GM23338 (cell line): ENCODE results near the gene PPP2R5B. TPM values are rescaled to one million over a fixed set of nuclear protein-coding genes. Genes with fewer than 3 reads are reported as not detected.
A peak's percentile ranks its signal among the peaks of the same experiment; 100 is the strongest.

Source experiments
- ATAC-seq: fragments of 200-7000 bp; cut with Tn5 transposase; 3 replicates; pipeline ENCODE4 v1.9.1; 2020
- DNase-seq: peaks from one replicate; pipeline ENCODE4 v3.0.0-alpha.2; 2015; ENCODE audit warnings: low spot score
- H2AFZ ChIP-seq: fragments of 200-600 bp; sonication (generic); 2 replicates; pipeline ENCODE4 v1.8.0; 2016; ENCODE audit warnings: antibody characterized with exemption, mild to moderate bottlenecking, moderate library complexity
- H3F3A ChIP-seq: fragments of 200-600 bp; sonication (generic); replicated peaks from 2 replicates; pipeline ENCODE4 v1.8.0; 2017; ENCODE audit warnings: antibody characterized with exemption, mixed run types, low read depth
- H3K27ac ChIP-seq: fragments of 200-600 bp; sonication (generic); 2 replicates; pipeline ENCODE4 v1.6.1; 2016; ENCODE audit warnings: low read depth
- H3K27me3 ChIP-seq: fragments of 200-600 bp; sonication (generic); 2 replicates; pipeline ENCODE4 v1.8.0; 2016; ENCODE audit warnings: mild to moderate bottlenecking, mixed run types, moderate library complexity; ENCODE audit not compliant: insufficient read depth
- H3K36me3 ChIP-seq: fragments of 200-600 bp; sonication (generic); 2 replicates; pipeline ENCODE4 v1.8.0; 2016; ENCODE audit warnings: mild to moderate bottlenecking; ENCODE audit not compliant: insufficient read depth
- H3K4me1 ChIP-seq: fragments of 200-600 bp; sonication (generic); 2 replicates; pipeline ENCODE4 v1.8.0; 2016; ENCODE audit warnings: mild to moderate bottlenecking, moderate library complexity; ENCODE audit not compliant: insufficient read depth
- H3K4me2 ChIP-seq: fragments of 200-600 bp; sonication (generic); 2 replicates; pipeline ENCODE4 v1.7.1; 2017; ENCODE audit warnings: mixed run types
- H3K4me3 ChIP-seq: fragments of 200-600 bp; sonication (generic); 2 replicates; pipeline ENCODE4 v1.6.1; 2016; ENCODE audit warnings: mixed run types
- H3K79me2 ChIP-seq: fragments of 200-600 bp; sonication (generic); replicated peaks from 2 replicates; pipeline ENCODE4 v1.8.0; 2017; ENCODE audit warnings: mild to moderate bottlenecking; ENCODE audit not compliant: insufficient read depth
- H3K9me2 ChIP-seq: fragments of 200-600 bp; sonication (generic); 2 replicates; pipeline ENCODE4 v1.8.0; 2017; ENCODE audit not compliant: insufficient read depth
- H4K20me1 ChIP-seq: fragments of 200-600 bp; sonication (generic); replicated peaks from 2 replicates; pipeline ENCODE4 v1.8.0; 2017; ENCODE audit warnings: mild to moderate bottlenecking; ENCODE audit not compliant: insufficient read depth
- H3K27ac Mint-ChIP-seq: 2 replicates; pipeline ENCODE4 v1.8.0; 2020; ENCODE audit warnings: inconsistent platforms, mild to moderate bottlenecking, moderate library complexity, mixed read lengths
- H3K27me3 Mint-ChIP-seq: 3 replicates; pipeline ENCODE4 v1.8.0; 2022; ENCODE audit warnings: low read depth, mild to moderate bottlenecking, moderate library complexity, mixed read lengths, inconsistent platforms; ENCODE audit not compliant: insufficient read depth, poor library complexity
- H3K36me3 Mint-ChIP-seq: 3 replicates; pipeline ENCODE4 v1.8.0; 2021; ENCODE audit warnings: low read depth, mild to moderate bottlenecking, inconsistent platforms, moderate library complexity, mixed read lengths
- H3K4me1 Mint-ChIP-seq: 3 replicates; pipeline ENCODE4 v1.8.0; 2020; ENCODE audit warnings: mild to moderate bottlenecking, inconsistent platforms, mixed read lengths
- H3K4me3 Mint-ChIP-seq: 3 replicates; pipeline ENCODE4 v1.8.0; 2021; ENCODE audit warnings: moderate library complexity, mild to moderate bottlenecking, inconsistent platforms, mixed read lengths
- H3K9me3 Mint-ChIP-seq: 3 replicates; pipeline ENCODE4 v1.8.0; 2020; ENCODE audit warnings: moderate library complexity, mild to moderate bottlenecking, inconsistent platforms, mixed read lengths
- CREB1 ChIP-seq: fragments of 250-450 bp; sonication (Bioruptor Pico); IDR thresholded peaks from 2 replicates; pipeline ENCODE4 v1.5.0; 2020; ENCODE audit warnings: low read depth, mild to moderate bottlenecking, moderate library complexity
- EZH2 ChIP-seq: fragments of 200-600 bp; sonication (generic); IDR thresholded peaks from one replicate; pipeline ENCODE4 v1.8.0; 2017; ENCODE audit warnings: antibody characterized with exemption, mild to moderate bottlenecking, low read depth; ENCODE audit not compliant: unreplicated experiment
- EZH2phosphoT487 ChIP-seq: fragments of 200-600 bp; sonication (generic); IDR thresholded peaks from one replicate; pipeline ENCODE4 v1.8.1; 2018; ENCODE audit warnings: antibody characterized with exemption; ENCODE audit not compliant: unreplicated experiment
- JUNB ChIP-seq: IDR thresholded peaks from one replicate; pipeline ENCODE4 v1.6.1; 2016; ENCODE audit warnings: antibody characterized with exemption; ENCODE audit not compliant: unreplicated experiment
- NANOG ChIP-seq: IDR thresholded peaks from 2 replicates; pipeline ENCODE4 v1.6.1; 2016; ENCODE audit warnings: antibody characterized with exemption, borderline replicate concordance
- POLR2AphosphoS5 ChIP-seq: IDR thresholded peaks from 2 replicates; pipeline ENCODE4 v1.6.1; 2016; ENCODE audit warnings: antibody characterized with exemption, low read depth
- STAT1 ChIP-seq: IDR thresholded peaks from one replicate; pipeline ENCODE4 v1.6.1; 2016; ENCODE audit warnings: antibody characterized with exemption; ENCODE audit not compliant: unreplicated experiment
- ZNF331 ChIP-seq: fragments of 250-450 bp; sonication (Bioruptor Pico); IDR thresholded peaks from 2 replicates; pipeline ENCODE4 v1.5.0; 2020; ENCODE audit warnings: low read depth, mild to moderate bottlenecking, moderate library complexity
- polyA plus RNA-seq: library from polyadenylated mRNA; unstranded; fragments of >200 nt; fragmentation: Nextera tagmentation; extraction: Ambion mirVana; gene quantifications from 2 replicates; pipeline ENCODE4 v1.2.1, GENCODE V29; 2016
- total RNA-seq: library from RNA; depleted of rRNA; stranded (reverse); fragments of >200 nt; shearing (Covaris generic); gene quantifications from 2 replicates; pipeline ENCODE4 v1.2.3, GENCODE V29; 2014
- TF ChIP-seq, protein P1 (sequence below): IDR thresholded peaks from one replicate; pipeline ENCODE4 v1.6.1; 2018; ENCODE audit warnings: antibody characterized with exemption; ENCODE audit not compliant: unreplicated experiment

The PPP2R5B gene
- total and polyA plus RNA-seq, 2 experiments from 2014 or later = 2.8 to 5.8 TPM

DNA sequence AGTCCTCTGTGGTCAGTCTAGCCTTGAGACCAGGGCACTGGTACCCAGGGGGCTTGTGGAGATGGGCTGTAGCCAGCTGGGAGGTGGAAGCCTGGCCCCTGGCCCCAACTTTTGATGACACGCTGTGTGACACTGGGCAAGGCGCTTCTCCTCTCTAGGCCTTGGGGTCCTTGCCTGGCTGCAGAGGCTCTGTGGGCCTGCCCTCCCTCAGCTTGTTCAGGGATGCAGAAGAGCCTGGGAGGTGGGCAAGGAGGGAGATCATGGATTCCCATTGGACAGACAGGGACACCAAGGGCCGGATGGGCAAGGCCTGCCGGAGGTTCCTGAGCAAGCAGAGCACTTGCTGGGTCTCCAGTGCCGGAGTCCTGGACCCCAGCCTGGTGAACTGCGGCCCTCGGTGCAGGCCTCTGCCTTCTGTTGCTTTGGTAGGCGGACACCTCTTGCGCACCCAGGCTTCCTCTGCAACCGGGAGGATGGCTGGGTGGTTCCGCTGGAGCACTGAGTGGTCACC lies 1.3 kb upstream of the PPP2R5B start:
- Histone ChIP-seq H3K4me3 (no peak overlapping the region), H3K36me3 (no peaks in the 10 kb centered on the region), H3K9me2 (no peaks in the 10 kb centered on the region), H3K4me2 (no peak overlapping the region), H3K79me2 (no peaks in the 10 kb centered on the region), H3K27ac (no peak overlapping the region), H3F3A (no peaks in the 10 kb centered on the region), H3K27me3 (no peaks in the 10 kb centered on the region), H2AFZ (peak overlapping the region; percentile 98), H3K4me1 (peaks cover 7% of the 10 kb centered on the region), H4K20me1 (no peaks in the 10 kb centered on the region; the same call in 1 of the 2 replicates)
- peaks cover 9% of the 10 kb centered on the region for H3K27me3 Mint-ChIP-seq
- H3K4me1 Mint-ChIP-seq = peaks cover 6% of the 10 kb centered on the region; the same call in 2 of the 3 replicates
- TF ChIP-seq JUNB (no peak), POLR2AphosphoS5 (no peak), EZH2phosphoT487 (no peak), NANOG (no peak), STAT1 (no peak), ZNF331 (no peak)
- TF ChIP-seq, protein P1, sequence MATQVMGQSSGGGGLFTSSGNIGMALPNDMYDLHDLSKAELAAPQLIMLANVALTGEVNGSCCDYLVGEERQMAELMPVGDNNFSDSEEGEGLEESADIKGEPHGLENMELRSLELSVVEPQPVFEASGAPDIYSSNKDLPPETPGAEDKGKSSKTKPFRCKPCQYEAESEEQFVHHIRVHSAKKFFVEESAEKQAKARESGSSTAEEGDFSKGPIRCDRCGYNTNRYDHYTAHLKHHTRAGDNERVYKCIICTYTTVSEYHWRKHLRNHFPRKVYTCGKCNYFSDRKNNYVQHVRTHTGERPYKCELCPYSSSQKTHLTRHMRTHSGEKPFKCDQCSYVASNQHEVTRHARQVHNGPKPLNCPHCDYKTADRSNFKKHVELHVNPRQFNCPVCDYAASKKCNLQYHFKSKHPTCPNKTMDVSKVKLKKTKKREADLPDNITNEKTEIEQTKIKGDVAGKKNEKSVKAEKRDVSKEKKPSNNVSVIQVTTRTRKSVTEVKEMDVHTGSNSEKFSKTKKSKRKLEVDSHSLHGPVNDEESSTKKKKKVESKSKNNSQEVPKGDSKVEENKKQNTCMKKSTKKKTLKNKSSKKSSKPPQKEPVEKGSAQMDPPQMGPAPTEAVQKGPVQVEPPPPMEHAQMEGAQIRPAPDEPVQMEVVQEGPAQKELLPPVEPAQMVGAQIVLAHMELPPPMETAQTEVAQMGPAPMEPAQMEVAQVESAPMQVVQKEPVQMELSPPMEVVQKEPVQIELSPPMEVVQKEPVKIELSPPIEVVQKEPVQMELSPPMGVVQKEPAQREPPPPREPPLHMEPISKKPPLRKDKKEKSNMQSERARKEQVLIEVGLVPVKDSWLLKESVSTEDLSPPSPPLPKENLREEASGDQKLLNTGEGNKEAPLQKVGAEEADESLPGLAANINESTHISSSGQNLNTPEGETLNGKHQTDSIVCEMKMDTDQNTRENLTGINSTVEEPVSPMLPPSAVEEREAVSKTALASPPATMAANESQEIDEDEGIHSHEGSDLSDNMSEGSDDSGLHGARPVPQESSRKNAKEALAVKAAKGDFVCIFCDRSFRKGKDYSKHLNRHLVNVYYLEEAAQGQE = no peak
- ATAC-seq (no peak), DNase-seq (no peak)
- no peak overlapping the region for H3K27ac Mint-ChIP-seq
- H3K36me3 Mint-ChIP-seq = no peaks in the 10 kb centered on the region
- H3K4me3 Mint-ChIP-seq = no peak overlapping the region
- no peaks in the 10 kb centered on the region; the same call in 2 of the 3 replicates for H3K9me3 Mint-ChIP-seq

DNA sequence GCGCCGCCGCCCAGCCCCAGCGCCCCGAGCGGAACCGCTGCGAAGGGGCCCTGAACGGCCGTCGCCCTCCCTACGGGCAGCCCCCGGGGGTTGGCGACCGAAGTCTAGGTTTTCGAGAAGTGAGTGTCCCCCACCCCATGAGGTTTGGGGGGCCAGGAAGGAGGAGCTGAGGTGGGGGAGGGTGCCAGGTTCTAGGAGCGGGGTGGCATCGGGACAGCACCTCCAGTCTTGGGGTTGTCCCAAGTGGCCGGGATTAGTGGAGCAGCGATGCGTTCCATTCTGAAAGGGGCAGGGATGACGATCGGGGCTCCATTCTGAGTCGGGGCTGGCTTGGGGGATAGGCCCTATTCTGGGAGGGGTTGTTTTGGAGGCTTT lies 408 bp downstream of the PPP2R5B start:
- Mint-ChIP-seq H3K27me3 (peaks cover 14% of the 10 kb centered on the region), H3K27ac (no peak overlapping the region), H3K4me3 (peak overlapping the region; percentile 90), H3K9me3 (no peaks in the 10 kb centered on the region; the same call in 2 of the 3 replicates), H3K36me3 (no peaks in the 10 kb centered on the region), H3K4me1 (peaks cover 6% of the 10 kb centered on the region; the same call in 1 of the 3 replicates)
- peak; percentile 68 for DNase-seq
- Histone ChIP-seq H3K4me3 (peak overlapping the region; percentile 90), H2AFZ (peak overlapping the region; percentile 100), H3K79me2 (no peaks in the 10 kb centered on the region), H3K9me2 (no peaks in the 10 kb centered on the region), H3K27ac (no peak overlapping the region), H3K4me2 (peak overlapping the region; percentile 99), H3F3A (no peaks in the 10 kb centered on the region), H3K4me1 (peaks cover 4% of the 10 kb centered on the region; the same call in 1 of the 2 replicates), H3K27me3 (no peaks in the 10 kb centered on the region), H3K36me3 (no peaks in the 10 kb centered on the region), H4K20me1 (no peaks in the 10 kb centered on the region; the same call in 1 of the 2 replicates)
- ATAC-seq = peak; percentile 50
- TF ChIP-seq EZH2 (no peak), CREB1 (no peak), EZH2phosphoT487 (no peak), JUNB (no peak), NANOG (no peak)
